ENCODE data around the gene FZD1.

FZD1 gene

DNA sequence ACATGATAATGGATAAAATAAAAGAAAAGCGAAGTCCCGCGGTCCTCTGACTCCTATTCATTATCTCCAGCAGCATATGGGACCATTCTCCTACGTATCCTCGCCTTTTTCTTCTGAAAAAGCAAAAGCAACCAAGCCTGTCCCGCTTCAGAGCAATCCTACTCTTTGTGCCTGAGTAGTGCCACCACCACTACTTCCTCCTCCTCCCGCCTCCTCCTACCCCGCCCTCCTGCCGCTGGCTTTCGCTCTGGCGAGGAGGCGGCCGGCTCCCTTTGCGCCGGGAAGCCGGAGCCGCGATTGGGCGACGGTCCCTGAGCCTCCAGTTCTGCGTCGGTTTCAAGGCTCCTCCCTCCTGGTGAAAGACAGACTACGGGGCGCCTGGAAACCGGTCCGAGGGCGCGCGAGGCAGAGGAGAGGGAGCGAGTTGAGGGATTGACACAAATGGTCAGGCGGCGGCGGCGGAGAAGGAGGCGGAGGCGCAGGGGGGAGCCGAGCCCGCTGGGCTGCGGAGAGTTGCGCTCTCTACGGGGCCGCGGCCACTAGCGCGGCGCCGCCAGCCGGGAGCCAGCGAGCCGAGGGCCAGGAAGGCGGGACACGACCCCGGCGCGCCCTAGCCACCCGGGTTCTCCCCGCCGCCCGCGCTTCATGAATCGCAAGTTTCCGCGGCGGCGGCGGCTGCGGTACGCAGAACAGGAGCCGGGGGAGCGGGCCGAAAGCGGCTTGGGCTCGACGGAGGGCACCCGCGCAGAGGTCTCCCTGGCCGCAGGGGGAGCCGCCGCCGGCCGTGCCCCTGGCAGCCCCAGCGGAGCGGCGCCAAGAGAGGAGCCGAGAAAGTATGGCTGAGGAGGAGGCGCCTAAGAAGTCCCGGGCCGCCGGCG lies at the start of gene FZD1:
FZD1 (plus strand) TSS at position 388 of the 878 bp plus-strand sequence; CDS start at position 836, 448 bp downstream.
- peak; percentile 74 for DNase-seq (ENCODE audit: low spot score)

DNA sequence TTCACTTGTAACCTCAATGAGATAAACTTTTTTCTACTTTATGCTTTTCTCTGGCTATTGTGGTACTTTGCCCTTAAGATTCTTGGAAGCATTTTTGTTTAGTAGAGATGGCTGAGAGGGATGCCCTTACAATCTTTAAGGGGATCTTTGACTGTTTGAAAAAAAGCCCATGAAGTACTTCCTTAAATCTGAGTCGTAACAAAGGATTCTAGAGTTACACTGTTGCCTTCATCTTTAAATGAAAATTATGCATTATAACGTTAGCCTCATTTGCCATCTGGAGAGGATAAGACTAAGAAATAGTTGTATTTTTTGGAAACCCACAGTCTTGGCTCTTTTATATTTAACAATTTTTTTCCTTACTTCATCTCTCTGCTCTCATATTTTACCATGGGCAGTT lies 37.8 kb upstream of the FZD1 start:
- no peak for DNase-seq (ENCODE audit: low spot score)

DNA sequence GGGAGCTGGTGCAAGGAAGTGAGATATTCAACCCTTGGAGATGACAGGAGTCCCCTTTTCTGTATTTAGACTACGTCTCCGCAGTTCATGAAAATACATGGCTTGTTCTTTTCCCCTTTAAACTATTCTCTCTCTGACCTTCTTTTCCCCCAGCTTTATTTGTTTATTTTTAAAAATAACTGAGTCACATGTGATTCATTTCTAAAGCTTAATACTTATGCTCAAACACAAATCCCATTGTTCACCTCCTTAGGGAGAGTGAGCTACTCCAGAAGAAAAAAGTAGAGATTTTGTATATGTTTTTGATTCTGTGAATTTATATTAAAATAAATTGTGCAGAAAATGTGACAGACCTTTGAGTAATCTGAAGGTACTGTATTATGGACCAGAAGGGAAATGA lies 35.9 kb upstream of the FZD1 start:
- DNase-seq (ENCODE audit: low spot score), result no peak

DNA sequence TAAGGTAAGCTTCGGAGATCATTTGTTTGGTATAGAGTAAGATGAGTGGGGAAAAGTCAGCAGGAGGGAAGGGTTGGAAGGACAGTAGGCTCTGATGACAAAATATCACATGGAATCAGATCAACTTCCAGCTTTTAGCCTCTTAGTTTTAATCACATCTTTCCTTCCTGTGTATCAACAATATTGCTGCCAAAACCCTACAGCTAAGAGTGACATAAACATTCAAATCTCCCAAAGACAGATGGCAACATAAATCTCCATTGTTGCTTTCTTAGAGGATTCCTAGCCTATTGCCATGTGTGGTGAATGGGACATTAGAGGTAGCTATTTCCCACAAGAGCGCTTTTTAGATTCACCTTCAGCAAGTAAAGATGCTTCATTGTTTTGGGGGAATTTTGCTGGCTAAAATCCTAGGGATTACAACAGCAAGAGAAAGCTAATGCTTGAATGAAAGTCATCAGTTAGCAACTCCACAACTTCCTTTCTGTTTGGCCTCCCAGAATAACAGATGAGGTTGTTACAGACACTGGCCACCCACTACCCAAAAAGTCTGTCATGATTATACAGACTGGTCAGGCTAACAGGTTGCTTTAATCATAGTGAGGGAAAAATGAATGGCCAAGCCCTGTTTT lies 35.2 kb upstream of the FZD1 start:
- no peak for DNase-seq (ENCODE audit: low spot score)

DNA sequence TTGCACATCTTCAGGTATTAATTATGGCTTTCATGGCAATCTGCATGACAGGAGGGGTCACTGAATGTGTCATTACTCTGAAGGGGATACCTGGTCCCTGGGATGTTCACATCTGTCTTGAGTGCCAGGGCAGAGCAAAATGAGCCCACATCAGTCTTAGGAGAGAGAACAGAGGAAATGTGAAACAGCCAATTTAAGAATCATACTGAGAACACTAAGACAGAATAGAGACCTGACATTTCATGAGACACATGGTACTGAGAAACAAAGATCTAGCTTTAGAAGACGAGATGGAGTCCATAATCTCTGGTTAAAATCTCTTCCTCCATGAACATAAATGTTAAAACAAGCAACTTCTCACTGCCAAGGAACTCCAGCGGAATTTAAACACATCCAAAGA lies 34.1 kb upstream of the FZD1 start:
- no peak for DNase-seq (ENCODE audit: low spot score)

DNA sequence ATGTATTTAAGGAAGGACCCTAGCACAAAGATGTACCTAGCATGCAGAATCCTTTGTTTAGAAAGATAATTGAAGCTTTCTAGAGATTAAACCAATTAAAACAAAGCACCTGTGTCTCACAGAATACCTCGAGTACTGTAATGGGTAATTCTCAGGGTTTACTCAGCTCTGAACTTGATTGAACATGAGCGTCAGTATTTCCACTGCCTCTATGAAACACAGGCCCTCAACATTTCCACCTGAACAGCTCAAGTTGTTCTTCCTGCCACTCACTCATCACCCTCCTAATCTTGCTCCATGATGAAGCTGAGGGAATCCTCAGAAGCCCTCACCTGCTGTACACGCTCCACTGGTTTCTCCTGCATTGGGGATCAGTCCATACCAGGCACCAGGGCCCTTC lies 33.7 kb upstream of the FZD1 start:
- DNase-seq (ENCODE audit: low spot score), result no peak

DNA sequence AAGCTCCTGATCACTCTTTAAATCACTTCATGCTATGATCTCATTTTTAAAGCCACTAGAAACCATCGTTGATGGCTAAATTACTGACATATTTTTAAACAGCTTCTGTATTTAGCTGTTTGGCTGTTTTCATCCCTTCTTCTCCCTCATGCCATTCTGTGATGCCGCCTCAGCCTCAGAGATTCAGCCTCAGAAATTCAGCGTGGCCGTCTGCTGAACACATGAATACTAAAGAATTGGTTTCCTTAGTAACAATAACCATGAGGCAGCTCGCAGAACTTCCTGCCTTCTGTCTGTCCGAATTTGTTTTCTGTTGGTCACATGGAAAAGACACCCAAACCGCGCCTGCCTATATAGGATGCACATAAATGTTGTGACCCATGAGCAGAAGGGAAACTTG lies 31.0 kb upstream of the FZD1 start:
- DNase-seq (ENCODE audit: low spot score), result no peak

DNA sequence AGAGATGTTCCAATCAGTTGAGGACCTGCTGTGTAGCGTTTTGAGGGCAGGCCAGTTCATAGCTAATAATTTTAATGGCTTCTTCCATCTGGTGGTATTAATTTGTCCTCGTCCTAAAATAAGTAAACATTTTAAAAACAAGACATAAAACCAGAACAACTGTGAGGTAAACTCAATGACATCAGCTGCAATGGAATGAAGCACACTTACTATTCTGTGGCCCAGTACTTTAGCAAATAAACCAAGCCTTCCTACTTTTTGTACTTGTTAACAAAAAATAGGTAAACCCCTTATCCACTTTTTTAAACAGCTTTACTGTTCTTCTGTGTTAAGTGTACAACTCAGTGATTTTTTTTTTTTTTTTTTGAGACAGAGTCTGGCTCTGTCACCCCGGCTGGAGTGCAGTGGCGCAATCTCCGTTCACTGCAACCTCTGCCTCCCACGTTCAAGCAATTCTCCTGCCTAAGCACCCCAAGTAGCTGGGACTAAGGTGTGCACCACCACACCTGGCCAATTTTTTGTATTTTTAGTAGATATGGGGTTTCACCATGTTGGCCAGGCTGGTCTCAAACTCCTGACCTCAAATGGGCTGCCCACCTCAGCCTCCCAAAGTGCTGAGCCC lies 28.9 kb upstream of the FZD1 start:
- no peak for DNase-seq (ENCODE audit: low spot score)

DNA sequence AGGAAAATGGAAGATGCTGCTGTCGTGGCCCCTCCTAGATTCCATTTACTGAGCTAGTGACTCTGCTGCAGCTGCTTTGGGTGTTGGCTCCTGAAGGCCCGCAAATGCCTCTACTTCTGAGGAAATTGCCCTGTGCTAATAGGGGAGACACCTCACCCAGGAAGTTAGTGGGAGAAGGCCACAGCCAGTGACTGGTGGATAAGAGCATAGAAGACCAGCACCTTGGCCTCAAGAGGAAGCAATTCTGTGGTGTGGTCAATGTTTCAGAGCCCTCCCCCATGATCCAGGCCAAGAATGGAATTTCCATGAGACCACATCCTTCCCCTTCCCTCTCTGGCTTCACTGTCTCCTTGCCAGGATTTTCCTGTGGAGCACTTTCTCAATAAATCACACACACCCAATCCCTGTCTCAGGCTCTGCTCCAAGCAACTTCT lies 25.0 kb upstream of the FZD1 start:
- DNase-seq (ENCODE audit: low spot score), result no peak

DNA sequence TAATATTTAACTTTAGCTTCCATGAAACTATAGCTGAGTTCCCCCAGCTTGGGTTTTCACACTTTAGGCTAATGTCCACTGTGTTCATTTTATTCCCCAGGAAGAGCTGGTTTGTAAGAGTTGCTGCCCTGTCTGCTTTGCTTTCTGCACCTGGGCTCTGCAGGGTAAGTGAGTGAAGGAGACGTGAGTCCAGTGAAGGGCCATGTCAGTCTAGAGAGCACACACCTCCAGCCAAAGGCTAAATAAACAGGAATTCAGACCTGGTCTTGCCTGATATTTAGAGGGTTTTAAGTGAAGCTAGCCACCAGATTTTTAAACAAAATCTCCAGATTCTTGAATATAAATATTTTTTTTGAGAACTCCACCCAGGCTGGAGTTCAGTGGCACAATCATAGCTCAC lies 24.5 kb upstream of the FZD1 start:
- no peak for DNase-seq (ENCODE audit: low spot score)

DNA sequence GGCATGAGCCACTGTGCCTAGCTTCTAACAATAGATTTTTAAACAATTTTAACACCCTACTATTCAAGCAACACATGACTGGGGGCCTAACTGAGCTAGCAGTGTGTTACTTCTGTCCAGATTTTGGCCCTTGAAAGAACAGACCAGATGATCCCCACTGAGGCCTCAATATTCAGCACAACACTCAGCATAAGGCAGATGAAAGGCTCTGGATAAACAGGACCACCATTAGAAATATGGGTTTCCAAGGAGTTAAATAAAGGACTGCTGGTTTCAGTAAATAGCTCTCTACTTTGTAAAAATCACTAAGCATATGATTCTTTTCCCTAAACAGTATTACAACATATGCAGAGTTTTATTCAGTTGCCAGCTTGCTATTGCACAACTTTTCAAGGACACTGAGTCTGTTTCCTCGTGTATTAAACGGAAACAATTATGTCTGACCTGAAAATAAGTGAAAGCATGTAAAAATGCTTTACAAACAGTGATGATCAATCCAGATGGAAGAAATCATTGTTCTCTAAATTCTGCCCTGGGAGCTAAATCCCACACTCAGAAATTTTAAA lies 23.8 kb upstream of the FZD1 start:
- DNase-seq (ENCODE audit: low spot score), result no peak

DNA sequence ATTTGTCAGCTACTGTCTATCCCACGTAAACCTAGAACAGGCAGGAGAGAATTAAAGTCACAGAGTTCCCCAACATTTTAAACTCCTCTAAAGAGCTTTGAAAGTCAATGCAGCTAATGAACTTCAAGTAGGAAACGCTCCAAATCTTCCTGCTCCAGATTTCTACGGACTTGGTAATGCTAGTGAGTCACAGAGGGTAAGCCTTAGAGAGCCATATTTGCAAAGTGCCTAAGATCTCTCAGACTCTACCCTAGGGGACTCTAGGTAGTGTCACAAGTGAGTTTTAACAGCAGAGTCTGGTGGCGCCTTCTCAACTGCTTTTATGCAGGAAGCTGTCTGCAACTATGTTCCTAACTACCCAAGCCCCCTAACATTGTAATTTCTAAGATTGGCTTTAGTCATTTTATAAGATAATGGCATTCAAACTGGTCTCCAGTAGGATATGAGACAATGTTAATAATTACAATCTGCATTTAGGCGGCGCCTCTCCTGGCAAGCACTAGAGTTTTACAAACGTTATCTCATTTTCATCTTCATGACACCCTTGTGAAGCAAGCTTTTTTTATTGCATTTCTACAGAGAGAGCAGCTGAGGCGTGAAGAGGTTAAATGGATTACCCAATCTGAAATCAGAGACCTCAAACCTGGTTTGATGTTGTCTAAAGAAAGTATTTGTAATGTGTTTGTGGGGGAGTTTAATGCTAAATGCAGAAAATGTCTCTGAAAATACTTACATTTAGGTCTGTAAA lies 22.0 kb upstream of the FZD1 start:
- DNase-seq (ENCODE audit: low spot score), result no peak

DNA sequence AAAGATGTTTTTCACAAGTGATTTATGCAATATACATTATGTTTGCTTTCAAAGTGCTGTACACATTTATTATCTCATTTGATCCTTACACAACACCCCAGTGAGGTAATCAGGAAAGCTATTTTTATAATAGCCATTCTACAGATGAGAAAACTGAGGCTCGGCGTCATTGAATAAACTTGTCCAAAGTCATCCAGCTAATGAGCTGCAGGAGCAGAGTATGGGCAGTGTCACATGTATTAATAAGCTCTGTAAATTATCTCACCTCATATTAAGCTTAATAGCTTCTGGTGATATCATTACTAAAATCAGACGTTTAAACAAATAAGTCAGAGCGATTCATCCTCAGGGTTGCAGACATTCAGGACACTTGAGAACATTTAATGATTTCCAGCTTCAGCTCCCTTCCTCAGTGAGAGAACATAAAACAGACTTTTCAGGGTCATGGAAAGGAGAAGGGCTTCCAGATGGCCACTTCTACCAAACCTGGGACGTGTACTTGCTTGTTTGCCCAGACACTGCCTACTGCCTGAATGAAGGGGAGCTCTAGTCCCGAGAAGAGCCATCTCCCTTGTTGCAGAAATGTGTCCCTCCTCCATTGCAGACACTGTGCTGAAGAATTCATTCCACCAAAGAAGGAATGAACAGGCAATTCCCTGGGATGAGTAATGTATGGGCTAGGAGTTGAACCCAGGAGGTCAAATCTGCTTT lies 20.5 kb upstream of the FZD1 start:
- DNase-seq (ENCODE audit: low spot score), result no peak

DNA sequence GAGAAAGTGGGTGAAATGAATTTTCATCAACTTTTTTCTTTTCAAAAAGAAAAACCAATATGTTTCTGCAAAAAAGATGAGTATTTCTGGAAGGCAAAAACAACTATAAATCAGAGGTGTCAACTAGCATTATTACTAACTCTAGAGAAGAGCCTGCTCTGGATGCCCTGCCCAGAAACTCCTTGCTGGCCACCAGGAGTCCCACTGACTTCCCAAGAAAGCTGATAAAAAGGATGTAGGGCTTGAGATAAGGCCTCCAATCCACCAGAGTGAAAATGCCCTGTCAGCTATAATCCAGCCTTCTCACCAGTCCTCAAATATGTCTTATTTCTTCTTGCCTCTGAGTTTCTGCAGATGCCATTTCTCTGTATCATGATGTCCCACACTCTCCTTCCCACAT lies 16.7 kb upstream of the FZD1 start:
- DNase-seq (ENCODE audit: low spot score), result no peak

DNA sequence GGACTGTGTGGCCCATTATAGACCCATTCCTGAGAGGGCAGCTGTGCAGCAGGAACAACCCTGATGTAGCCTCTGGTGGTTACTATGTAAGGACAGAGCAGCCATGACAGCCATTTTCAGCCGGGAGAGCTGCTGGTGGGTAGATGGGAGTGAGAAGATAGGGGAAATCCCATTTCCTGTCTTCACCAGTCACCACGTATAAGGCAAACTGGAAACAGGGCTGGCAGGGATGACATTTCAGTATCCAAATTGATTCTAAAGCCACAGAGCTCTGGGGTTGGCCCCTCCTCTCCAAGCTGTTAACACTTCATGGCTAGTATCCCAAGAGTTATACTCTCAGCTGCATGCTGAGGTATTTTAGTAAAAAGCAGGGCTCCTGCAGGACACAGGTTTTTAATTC lies 15.2 kb upstream of the FZD1 start:
- no peak for DNase-seq (ENCODE audit: low spot score)

DNA sequence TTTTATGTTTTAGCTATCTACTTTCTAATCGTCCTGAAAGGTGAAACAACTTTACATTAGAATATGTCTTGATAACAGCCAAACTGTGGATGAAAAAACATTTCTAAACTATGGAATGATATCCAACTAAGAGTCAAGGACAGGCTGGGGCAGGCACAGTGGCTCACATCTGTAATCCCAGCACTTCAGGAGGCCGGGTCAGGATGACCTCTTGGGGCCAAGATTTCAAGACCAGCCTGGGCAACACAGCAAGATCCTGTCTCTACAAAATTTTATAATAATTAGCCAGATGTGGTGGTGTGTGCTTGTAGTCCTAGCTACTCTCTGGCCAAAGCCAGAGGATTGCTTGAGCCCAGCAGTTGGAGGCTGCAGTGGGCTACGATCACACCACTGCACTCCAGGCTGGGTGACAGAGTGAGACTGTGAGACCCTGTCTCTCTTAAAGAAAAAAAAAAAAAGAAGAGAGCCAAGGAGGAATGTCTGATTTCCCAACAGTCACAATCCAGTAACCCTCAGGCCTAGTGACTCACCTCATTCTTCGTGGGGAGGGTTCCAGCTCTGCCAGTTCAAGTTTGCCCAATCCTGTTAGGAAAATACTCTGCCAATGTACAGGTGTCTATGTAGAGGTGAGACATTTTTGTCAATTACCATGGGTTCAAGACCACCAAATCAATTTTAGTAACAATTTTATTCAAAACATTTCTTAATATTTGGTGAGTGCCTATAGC lies 14.6 kb upstream of the FZD1 start:
- DNase-seq (ENCODE audit: low spot score), result no peak

DNA sequence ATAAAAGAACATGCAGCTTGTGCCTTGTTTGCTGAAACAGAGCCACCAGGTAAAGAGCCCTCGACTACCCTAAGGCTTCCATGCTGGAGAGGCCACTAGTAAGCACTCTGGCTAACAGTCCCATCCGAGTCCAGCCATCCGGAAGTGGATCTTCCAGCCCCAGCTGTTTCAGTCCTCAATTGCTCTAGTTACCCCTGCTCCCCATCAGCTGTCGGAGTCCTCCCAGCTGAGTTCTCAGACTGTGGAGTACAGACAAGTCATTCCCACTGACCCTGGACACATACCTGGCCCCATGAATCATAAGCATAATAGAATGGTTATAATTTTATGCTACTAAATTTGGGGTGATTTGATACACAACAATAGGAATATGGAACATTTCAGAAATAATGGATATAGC lies 13.5 kb upstream of the FZD1 start:
- no peak for DNase-seq (ENCODE audit: low spot score)

DNA sequence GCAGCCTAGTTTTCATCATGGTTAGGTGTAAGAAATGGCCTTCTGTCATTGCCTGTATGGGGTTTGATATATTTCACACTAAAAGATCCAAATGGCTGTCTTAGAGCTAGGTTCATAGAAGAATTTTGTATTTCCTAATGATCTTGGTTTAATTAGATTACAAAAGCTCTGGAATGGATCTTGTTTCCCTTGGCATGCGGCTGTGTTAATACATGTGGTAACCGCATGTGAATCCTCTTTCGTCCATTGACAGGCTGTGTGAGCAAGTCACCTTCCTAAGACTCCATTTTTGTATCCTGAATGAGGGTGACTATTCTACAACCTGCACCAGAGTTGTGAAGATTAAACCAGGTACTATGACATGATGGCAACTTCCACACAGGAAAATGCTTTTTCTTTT lies 12.4 kb upstream of the FZD1 start:
- no peak for DNase-seq (ENCODE audit: low spot score)

DNA sequence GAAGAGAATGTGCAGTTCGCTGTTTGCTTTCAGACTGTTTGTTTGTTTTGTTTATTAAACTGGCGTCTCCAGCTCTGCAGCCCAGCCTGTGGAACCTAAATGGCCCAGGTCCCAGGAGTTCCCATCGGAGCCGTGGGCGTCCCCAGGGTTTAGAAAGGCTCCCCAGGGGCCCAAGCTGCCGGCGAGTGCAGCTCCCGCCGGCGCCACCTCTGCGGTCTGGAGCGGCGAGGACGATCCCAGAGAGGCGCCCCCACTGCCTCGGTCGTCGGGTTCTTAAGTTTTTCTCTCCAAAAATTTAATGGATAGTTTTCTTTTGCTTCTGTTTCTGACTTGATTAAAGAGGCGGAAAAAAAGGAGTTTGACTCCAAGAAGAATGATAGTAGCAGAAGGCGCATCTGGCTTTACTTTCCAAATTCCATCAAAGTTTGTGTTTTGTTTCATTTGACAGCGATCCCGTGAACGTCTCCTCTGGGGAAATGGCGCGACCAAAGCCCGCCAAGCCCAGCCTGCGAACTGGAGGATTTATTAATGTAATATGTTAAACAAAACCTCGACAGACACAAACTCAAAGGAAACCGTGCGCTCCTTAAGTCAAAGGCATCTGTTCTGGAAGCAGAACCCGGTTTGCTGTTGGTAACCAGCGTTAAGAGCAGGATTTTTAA lies 718 bp upstream of the FZD1 start:
- DNase-seq (ENCODE audit: low spot score), result peak; percentile 16
